ENCODE data around the gene GSDME.

Gene GSDME

GRCh38 chr7:24715661-24716479 is 41.4 kb downstream of the GSDME start:
- Histone ChIP-seq H3K36me3 (ENCODE audit: insufficient read depth, insufficient read length, low read length) (peaks cover 6% of the 10 kb centered on the region), H3K4me1 (ENCODE audit: insufficient read depth, insufficient read length) (peaks cover 2% of the 10 kb centered on the region), H3K9ac (ENCODE audit: insufficient read length, low read depth) (no peak overlapping the region), H3K4me3 (ENCODE audit: insufficient read length, low read depth) (no peak overlapping the region), H3K9me3 (ENCODE audit: insufficient read depth, low read length) (no peaks in the 10 kb centered on the region), H3K27me3 (ENCODE audit: insufficient read depth, insufficient read length) (no peaks in the 10 kb centered on the region)
- peak; percentile 69 for DNase-seq (ENCODE audit: low read depth, low spot score)
- TF ChIP-seq SUZ12 (IDR thresholded peaks at IDR 0.05; ENCODE audit: extremely low read depth, insufficient read depth, insufficient read length), result no peak

- Histone ChIP-seq H3K27me3 (ENCODE audit: insufficient read depth, insufficient read length) (no peaks in the 10 kb centered on the region), H3K9me3 (ENCODE audit: insufficient read depth, low read length) (no peaks in the 10 kb centered on the region), H3K4me3 (ENCODE audit: insufficient read length, low read depth) (no peak overlapping the region), H3K4me1 (ENCODE audit: insufficient read depth, insufficient read length) (peaks cover 2% of the 10 kb centered on the region), H3K9ac (ENCODE audit: insufficient read length, low read depth) (no peak overlapping the region), H3K36me3 (ENCODE audit: insufficient read depth, insufficient read length, low read length) (peaks cover 6% of the 10 kb centered on the region)
- TF ChIP-seq YY1 (IDR thresholded peaks at IDR 0.05; ENCODE audit: insufficient read depth, insufficient read length) (no peak), SUZ12 (IDR thresholded peaks at IDR 0.05; ENCODE audit: extremely low read depth, insufficient read depth, insufficient read length) (no peak), ZNF274 (IDR thresholded peaks at IDR 0.05; ENCODE audit: low read depth, low read length) (no peak)
- no peak for DNase-seq (ENCODE audit: low read depth, low spot score)
Measured at GRCh38 chr7:24715171-24715570, 42.1 kb downstream of the GSDME start.

GRCh38 chr7:24714676-24715010 is 42.6 kb downstream of the GSDME start:
- Histone ChIP-seq H3K27me3 (ENCODE audit: insufficient read depth, insufficient read length) (no peaks in the 10 kb centered on the region), H3K9me3 (ENCODE audit: insufficient read depth, low read length) (no peaks in the 10 kb centered on the region), H3K9ac (ENCODE audit: insufficient read length, low read depth) (no peak overlapping the region), H3K4me1 (ENCODE audit: insufficient read depth, insufficient read length) (peaks cover 2% of the 10 kb centered on the region), H3K4me3 (ENCODE audit: insufficient read length, low read depth) (no peak overlapping the region), H3K36me3 (ENCODE audit: insufficient read depth, insufficient read length, low read length) (peaks cover 8% of the 10 kb centered on the region)
- no peak for TF ChIP-seq YY1 (IDR thresholded peaks at IDR 0.05; ENCODE audit: insufficient read depth, insufficient read length)
- no peak for TF ChIP-seq ZNF274 (IDR thresholded peaks at IDR 0.05; ENCODE audit: low read depth, low read length)
- TF ChIP-seq SUZ12 (IDR thresholded peaks at IDR 0.05; ENCODE audit: extremely low read depth, insufficient read depth, insufficient read length), result no peak
- no peak for DNase-seq (ENCODE audit: low read depth, low spot score)

DNA sequence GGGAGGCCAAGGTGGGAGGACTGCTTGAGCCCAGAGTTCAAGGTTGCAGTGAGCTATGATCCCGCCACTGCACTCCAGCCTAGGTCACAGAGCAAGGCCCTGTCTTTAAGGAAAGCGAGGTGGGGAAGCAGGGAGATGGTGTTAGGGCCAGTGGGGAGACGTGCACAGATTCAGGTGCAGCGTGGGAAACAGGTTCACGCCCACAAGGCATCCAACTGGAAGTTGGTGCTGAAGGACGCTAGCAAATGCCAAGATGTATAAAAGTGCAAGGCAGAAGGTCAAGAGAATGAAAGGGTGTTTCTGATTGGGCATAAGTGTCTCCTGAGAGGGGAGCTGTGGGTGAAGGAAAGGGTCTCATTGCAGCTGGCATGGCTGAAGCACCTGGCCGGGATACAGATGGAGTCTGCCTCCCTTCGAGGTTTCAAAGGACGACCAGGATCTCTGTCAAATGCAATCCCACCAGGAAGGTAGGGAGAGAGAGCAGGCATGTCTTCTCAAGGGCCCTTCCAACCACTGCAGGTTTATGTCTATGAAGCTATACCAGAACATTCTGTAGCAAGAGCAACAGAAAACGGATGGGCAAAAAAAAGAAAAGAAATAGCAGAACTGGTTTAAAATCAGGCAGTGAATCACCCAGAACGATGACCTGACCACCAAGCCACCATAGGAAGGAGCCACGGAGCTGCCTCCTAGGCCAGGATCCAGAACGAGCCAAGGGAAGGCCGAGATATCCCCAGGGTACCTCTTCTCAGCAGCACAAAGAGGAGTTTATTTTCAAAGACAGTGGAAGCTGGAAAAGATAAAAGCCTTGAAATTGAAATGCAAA is 43.2 kb downstream of the GSDME start:
- no peak for DNase-seq (ENCODE audit: low read depth, low spot score)
- Histone ChIP-seq H3K4me1 (ENCODE audit: insufficient read depth, insufficient read length) (peaks cover 2% of the 10 kb centered on the region), H3K27me3 (ENCODE audit: insufficient read depth, insufficient read length) (no peaks in the 10 kb centered on the region), H3K9me3 (ENCODE audit: insufficient read depth, low read length) (no peaks in the 10 kb centered on the region), H3K36me3 (ENCODE audit: insufficient read depth, insufficient read length, low read length) (peaks cover 8% of the 10 kb centered on the region), H3K9ac (ENCODE audit: insufficient read length, low read depth) (no peak overlapping the region), H3K4me3 (ENCODE audit: insufficient read length, low read depth) (no peak overlapping the region)
- TF ChIP-seq ZNF274 (IDR thresholded peaks at IDR 0.05; ENCODE audit: low read depth, low read length) (no peak), YY1 (IDR thresholded peaks at IDR 0.05; ENCODE audit: insufficient read depth, insufficient read length) (no peak), SUZ12 (IDR thresholded peaks at IDR 0.05; ENCODE audit: extremely low read depth, insufficient read depth, insufficient read length) (no peak)

GRCh38 chr7:24713039-24713793 is 44.0 kb downstream of the GSDME start:
- H3K27me3 ChIP-seq (ENCODE audit: insufficient read depth, insufficient read length), result no peaks in the 10 kb centered on the region
- H3K4me3 ChIP-seq (ENCODE audit: insufficient read length, low read depth), result no peak overlapping the region
- no peaks in the 10 kb centered on the region for H3K9me3 ChIP-seq (ENCODE audit: insufficient read depth, low read length)
- TF ChIP-seq ZNF274 (IDR thresholded peaks at IDR 0.05; ENCODE audit: low read depth, low read length) (no peak), YY1 (IDR thresholded peaks at IDR 0.05; ENCODE audit: insufficient read depth, insufficient read length) (no peak)
- peaks cover 8% of the 10 kb centered on the region for H3K36me3 ChIP-seq (ENCODE audit: insufficient read depth, insufficient read length, low read length)
- no peak overlapping the region for H3K9ac ChIP-seq (ENCODE audit: insufficient read length, low read depth)
- peaks cover 2% of the 10 kb centered on the region for H3K4me1 ChIP-seq (ENCODE audit: insufficient read depth, insufficient read length)
- DNase-seq (ENCODE audit: low read depth, low spot score), result no peak

GRCh38 chr7:24709585-24710360 is 47.5 kb downstream of the GSDME start:
- Histone ChIP-seq H3K4me1 (ENCODE audit: insufficient read depth, insufficient read length) (peaks cover 9% of the 10 kb centered on the region), H3K27me3 (ENCODE audit: insufficient read depth, insufficient read length) (no peaks in the 10 kb centered on the region), H3K4me3 (ENCODE audit: insufficient read length, low read depth) (no peak overlapping the region), H3K36me3 (ENCODE audit: insufficient read depth, insufficient read length, low read length) (peaks cover 11% of the 10 kb centered on the region), H3K9ac (ENCODE audit: insufficient read length, low read depth) (no peak overlapping the region), H3K9me3 (ENCODE audit: insufficient read depth, low read length) (no peaks in the 10 kb centered on the region)
- no peak for DNase-seq (ENCODE audit: low read depth, low spot score)
- TF ChIP-seq SUZ12 (IDR thresholded peaks at IDR 0.05; ENCODE audit: extremely low read depth, insufficient read depth, insufficient read length), result no peak
- TF ChIP-seq ZNF274 (IDR thresholded peaks at IDR 0.05; ENCODE audit: low read depth, low read length), result no peak
- TF ChIP-seq YY1 (IDR thresholded peaks at IDR 0.05; ENCODE audit: insufficient read depth, insufficient read length), result no peak
